Mesenchymal stem cell (in vitro differentiated cells and primary cell): ENCODE measurements around the gene ASIC2.
A peak's percentile ranks its signal among the peaks of the same experiment; 100 is the strongest.

Source experiments
- DNase-seq: peaks from one replicate; pipeline ENCODE4 v3.0.0-alpha.2; 2013
- H2AFZ ChIP-seq: one replicate; pipeline ENCODE4 v1.6.1; 2013; ENCODE audit warnings: low read depth, mild to moderate bottlenecking, control low read depth, inconsistent platforms, low read length, moderate library complexity
- H2AK5ac ChIP-seq: 2 replicates; pipeline ENCODE4 v1.6.1; 2013; ENCODE audit warnings: low read length, moderate library complexity, mild to moderate bottlenecking, inconsistent platforms; ENCODE audit not compliant: severe bottlenecking
- H2BK120ac ChIP-seq: one replicate; pipeline ENCODE4 v1.6.1; 2013; ENCODE audit warnings: low read depth, mild to moderate bottlenecking, inconsistent platforms, low read length, moderate library complexity
- H2BK12ac ChIP-seq, 2 experiments: one replicate each; pipeline ENCODE4 v1.6.1; 2013; ENCODE audit warnings: inconsistent platforms in 2 of 2, low read length in 2 of 2, mild to moderate bottlenecking in 2 of 2, moderate library complexity in 2 of 2, control low read depth in 1 of 2
- H2BK15ac ChIP-seq: one replicate; pipeline ENCODE4 v1.6.1; 2013; ENCODE audit warnings: mild to moderate bottlenecking, low read depth, inconsistent platforms; ENCODE audit not compliant: poor library complexity, severe bottlenecking
- H2BK5ac ChIP-seq: 2 replicates; pipeline ENCODE4 v1.6.1; 2013; ENCODE audit warnings: low read depth, mild to moderate bottlenecking, low read length, control low read depth, inconsistent platforms; ENCODE audit not compliant: poor library complexity, severe bottlenecking
- H3K14ac ChIP-seq, 2 experiments: one replicate each; pipeline ENCODE4 v1.6.1; 2013; ENCODE audit warnings: inconsistent platforms in 2 of 2, low read length in 2 of 2, control low read depth in 1 of 2, mild to moderate bottlenecking in 1 of 2, moderate library complexity in 1 of 2
- H3K18ac ChIP-seq, 2 experiments: one replicate each; pipeline ENCODE4 v1.6.1; 2013; ENCODE audit warnings: inconsistent platforms in 2 of 2, low read length in 2 of 2, control low read depth in 1 of 2, low read depth in 1 of 2, mild to moderate bottlenecking in 1 of 2
- H3K23ac ChIP-seq, 2 experiments: one replicate each; pipeline ENCODE4 v1.6.1; 2013; ENCODE audit warnings: inconsistent platforms in 2 of 2, low read length in 2 of 2, mild to moderate bottlenecking in 2 of 2, moderate library complexity in 2 of 2, control low read depth in 1 of 2
- H3K27ac ChIP-seq: 2 replicates; pipeline ENCODE4 v1.5.1; 2013; ENCODE audit warnings: mild to moderate bottlenecking, moderate library complexity, low read length, control low read depth, inconsistent platforms; ENCODE audit not compliant: poor library complexity, severe bottlenecking
- H3K27me3 ChIP-seq, 2 experiments: 2 replicates each; pipeline versions ENCODE4 v1.6.1 to v1.7.0; 2013; ENCODE audit warnings: low read length in 2 of 2, mild to moderate bottlenecking in 2 of 2, moderate library complexity in 2 of 2, control low read depth in 1 of 2, inconsistent platforms in 1 of 2; ENCODE audit not compliant: control insufficient read depth in 1 of 2, insufficient read depth in 1 of 2
- H3K36me3 ChIP-seq, 2 experiments: 2 replicates each; pipeline versions ENCODE4 v1.6.1 to v1.7.0; 2013; ENCODE audit warnings: low read length in 2 of 2, control low read depth in 1 of 2, inconsistent platforms in 1 of 2, low read depth in 1 of 2, mild to moderate bottlenecking in 1 of 2; ENCODE audit not compliant: insufficient read depth in 2 of 2, control insufficient read depth in 1 of 2
- H3K4ac ChIP-seq, 2 experiments: one replicate each; pipeline ENCODE4 v1.6.1; 2013; ENCODE audit warnings: inconsistent platforms in 2 of 2, low read length in 2 of 2, mild to moderate bottlenecking in 2 of 2, moderate library complexity in 2 of 2, control low read depth in 1 of 2, low read depth in 1 of 2
- H3K4me1 ChIP-seq: 2 replicates; pipeline ENCODE4 v1.6.1; 2013; ENCODE audit warnings: low read depth, low read length, control low read depth; ENCODE audit not compliant: control insufficient read depth, insufficient read depth
- H3K4me2 ChIP-seq: 2 replicates; pipeline ENCODE4 v1.6.1; 2013; ENCODE audit warnings: low read length, mild to moderate bottlenecking, inconsistent platforms; ENCODE audit not compliant: poor library complexity, severe bottlenecking
- H3K4me3 ChIP-seq, 2 experiments: 2 replicates each; pipeline versions ENCODE4 v1.5.1 to v1.7.0; 2013; ENCODE audit warnings: low read length in 2 of 2, mild to moderate bottlenecking in 2 of 2, control low read depth in 1 of 2, low read depth in 1 of 2; ENCODE audit not compliant: insufficient read depth in 1 of 2
- H3K79me1 ChIP-seq: replicated peaks from 2 replicates; pipeline ENCODE4 v1.6.1; 2013; ENCODE audit warnings: mild to moderate bottlenecking, control low read depth, low read length, inconsistent platforms; ENCODE audit not compliant: poor library complexity, severe bottlenecking
- H3K9ac ChIP-seq: 2 replicates; pipeline ENCODE4 v1.7.0; 2013; ENCODE audit warnings: mild to moderate bottlenecking, low read length, moderate library complexity
- H3K9me3 ChIP-seq: 2 replicates; pipeline ENCODE4 v1.7.0; 2013; ENCODE audit warnings: mild to moderate bottlenecking, low read length; ENCODE audit not compliant: control insufficient read depth
- H4K8ac ChIP-seq: one replicate; pipeline ENCODE4 v1.6.1; 2013; ENCODE audit warnings: inconsistent platforms, mild to moderate bottlenecking, low read length, moderate library complexity
- H4K91ac ChIP-seq: one replicate; pipeline ENCODE4 v1.6.1; 2013; ENCODE audit warnings: mild to moderate bottlenecking, low read length, inconsistent platforms
- WGBS: methylation state at CpG from one replicate; pipeline ENCODE4 v1.1.7; 2013; ENCODE audit warnings: mixed read lengths; 5-methylcytosine and 5-hydroxymethylcytosine counted together

Gene ASIC2

DNA sequence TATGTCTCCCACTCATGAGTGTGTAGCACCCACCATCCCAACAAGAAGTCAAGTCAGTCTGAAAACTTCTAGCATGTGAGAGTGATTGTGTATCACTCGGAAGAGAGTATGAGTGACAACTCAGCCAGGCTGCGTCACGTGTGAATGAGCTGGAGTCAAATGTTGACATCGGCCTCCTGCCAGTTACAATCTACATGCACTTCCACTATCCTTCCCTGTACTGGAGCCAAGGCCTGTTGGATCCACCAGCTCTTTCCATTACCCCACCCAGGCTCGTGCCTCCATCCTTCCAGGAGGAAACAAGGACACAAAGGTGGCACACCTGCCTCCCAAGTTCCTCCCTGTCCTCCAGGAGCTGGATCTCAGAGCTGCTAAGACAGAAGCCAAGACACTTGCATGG is 64.5 kb downstream of the ASIC2 start:
- Histone ChIP-seq H3K9me3 (no peaks in the 10 kb centered on the region), H3K23ac (no peak overlapping the region), H2AK5ac (no peak overlapping the region), H4K8ac (no peak overlapping the region), H3K9ac (no peak overlapping the region), H3K4me1 (no peaks in the 10 kb centered on the region), H3K4me2 (no peak overlapping the region), H3K27ac (no peak overlapping the region), H3K79me1 (no peaks in the 10 kb centered on the region), H2BK12ac (no peak overlapping the region), H3K4me3 (no peak overlapping the region), H2BK5ac (no peak overlapping the region), H2BK15ac (no peak overlapping the region), H3K14ac (peak overlapping the region in 1 of 2 experiments; percentile 44), H2AFZ (no peak overlapping the region), H3K4ac (no peak overlapping the region), H3K27me3 (peaks cover 0 to 65% of the 10 kb centered on the region in 2 experiments), H3K36me3 (no peaks in the 10 kb centered on the region), H2BK120ac (no peak overlapping the region), H3K18ac (no peak overlapping the region), H4K91ac (no peak overlapping the region)
- WGBS, result 96% methylated on average over 4 of the region's 5 CpGs
- DNase-seq, result no peak

DNA sequence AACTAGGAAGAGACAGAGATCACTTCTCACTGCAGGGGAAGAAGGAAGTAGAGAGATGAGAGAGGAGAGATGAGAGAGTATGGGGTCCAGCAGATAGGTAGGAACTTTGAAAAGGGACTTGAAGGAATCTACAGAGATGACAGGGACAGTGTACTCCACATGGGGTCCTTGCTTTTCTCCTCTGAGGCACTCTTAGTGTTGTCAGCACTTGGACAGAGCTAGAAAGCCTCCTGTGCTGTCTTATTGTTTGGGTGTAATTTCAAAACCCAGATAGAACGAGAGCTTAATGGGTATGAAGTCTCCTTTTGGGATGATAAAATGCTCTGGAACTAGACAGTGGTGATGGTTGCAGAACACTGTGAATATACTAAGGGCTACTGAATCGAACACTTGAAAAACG is 65.2 kb downstream of the ASIC2 start:
- H3K23ac ChIP-seq, result no peak overlapping the region
- no peak overlapping the region for H2BK12ac ChIP-seq
- no peak overlapping the region for H4K91ac ChIP-seq
- no peaks in the 10 kb centered on the region for H3K36me3 ChIP-seq
- no peak overlapping the region for H3K27ac ChIP-seq
- no peak overlapping the region for H3K18ac ChIP-seq
- H3K4me2 ChIP-seq, result no peak overlapping the region
- WGBS, result 90% methylated on average over 3 of the region's 3 CpGs
- H3K27me3 ChIP-seq, result peaks cover 0 to 65% of the 10 kb centered on the region in 2 experiments
- H4K8ac ChIP-seq, result no peak overlapping the region
- no peak overlapping the region for H2AFZ ChIP-seq
- no peak overlapping the region for H3K14ac ChIP-seq
- no peak overlapping the region for H2BK120ac ChIP-seq
- H3K9me3 ChIP-seq, result no peaks in the 10 kb centered on the region
- H3K4me1 ChIP-seq, result no peaks in the 10 kb centered on the region
- no peak overlapping the region for H3K4ac ChIP-seq
- H2AK5ac ChIP-seq, result no peak overlapping the region
- no peak overlapping the region for H3K4me3 ChIP-seq
- H2BK5ac ChIP-seq, result no peak overlapping the region
- no peak for DNase-seq
- H2BK15ac ChIP-seq, result no peak overlapping the region
- no peak overlapping the region for H3K9ac ChIP-seq
- H3K79me1 ChIP-seq, result no peaks in the 10 kb centered on the region

DNA sequence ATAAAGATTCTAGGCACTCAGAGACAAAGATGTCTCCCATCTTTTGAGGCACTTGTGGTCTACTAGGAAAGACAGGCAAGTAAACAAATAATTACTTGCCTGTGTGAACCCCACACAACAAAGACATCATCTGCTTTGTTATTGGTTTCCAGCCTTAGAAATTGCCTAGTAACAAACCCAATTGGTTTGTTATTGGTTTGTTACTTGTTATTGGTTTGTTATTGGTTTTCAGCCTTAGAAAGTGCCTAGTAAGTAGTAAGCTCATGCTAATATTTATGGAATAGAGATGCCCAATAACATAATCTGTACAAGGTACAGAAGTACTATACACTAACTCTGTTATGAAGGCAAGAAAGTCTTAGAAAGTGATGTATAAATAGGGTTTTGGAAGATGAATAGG is 67.1 kb downstream of the ASIC2 start:
- H2BK15ac ChIP-seq, result no peak overlapping the region
- no peak overlapping the region for H3K18ac ChIP-seq
- H4K91ac ChIP-seq, result no peak overlapping the region
- peaks cover 0 to 60% of the 10 kb centered on the region in 2 experiments for H3K27me3 ChIP-seq
- no peaks in the 10 kb centered on the region for H3K4me1 ChIP-seq
- no peaks in the 10 kb centered on the region for H3K36me3 ChIP-seq
- no peak overlapping the region for H3K9ac ChIP-seq
- H4K8ac ChIP-seq, result no peak overlapping the region
- H3K9me3 ChIP-seq, result no peaks in the 10 kb centered on the region
- H2BK5ac ChIP-seq, result no peak overlapping the region
- H3K14ac ChIP-seq, result no peak overlapping the region
- no peak overlapping the region for H2BK120ac ChIP-seq
- H3K79me1 ChIP-seq, result no peaks in the 10 kb centered on the region
- no peak overlapping the region for H2AFZ ChIP-seq
- no peak overlapping the region for H3K23ac ChIP-seq
- no peak overlapping the region for H2BK12ac ChIP-seq
- H3K4me3 ChIP-seq, result no peak overlapping the region
- no peak for DNase-seq
- no peak overlapping the region for H3K27ac ChIP-seq
- H2AK5ac ChIP-seq, result no peak overlapping the region
- H3K4me2 ChIP-seq, result no peak overlapping the region
- H3K4ac ChIP-seq, result no peak overlapping the region

DNA sequence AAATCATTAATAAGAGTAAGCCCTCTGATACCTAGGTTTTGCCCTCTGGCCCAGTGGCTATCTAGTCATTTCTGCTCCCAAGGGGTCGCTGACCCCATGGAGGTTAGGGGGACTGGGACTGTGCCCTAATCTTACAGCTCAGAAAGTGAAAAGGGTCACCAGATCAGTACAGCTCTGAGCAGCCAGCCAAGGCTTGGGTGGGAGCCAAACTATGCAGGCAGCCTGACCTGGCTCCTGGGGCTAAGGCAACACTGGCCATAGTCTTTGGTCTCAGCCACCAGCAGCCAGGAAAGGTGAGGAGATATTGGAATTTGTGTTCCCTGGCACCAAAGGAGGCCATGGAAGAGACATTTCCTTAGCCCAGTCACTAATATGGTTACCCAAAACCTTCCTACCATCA is 67.6 kb downstream of the ASIC2 start:
- Histone ChIP-seq H2AFZ (no peak overlapping the region), H2AK5ac (no peak overlapping the region), H3K9ac (no peak overlapping the region), H4K8ac (no peak overlapping the region), H3K27ac (no peak overlapping the region), H3K14ac (no peak overlapping the region), H3K27me3 (peaks cover 0 to 58% of the 10 kb centered on the region in 2 experiments), H3K4ac (no peak overlapping the region), H3K4me3 (no peak overlapping the region), H3K4me1 (no peaks in the 10 kb centered on the region), H3K9me3 (no peaks in the 10 kb centered on the region), H2BK12ac (no peak overlapping the region), H3K18ac (no peak overlapping the region), H2BK120ac (no peak overlapping the region), H4K91ac (no peak overlapping the region), H3K4me2 (no peak overlapping the region), H3K79me1 (no peaks in the 10 kb centered on the region), H3K36me3 (no peaks in the 10 kb centered on the region), H2BK15ac (no peak overlapping the region), H3K23ac (no peak overlapping the region), H2BK5ac (no peak overlapping the region)
- DNase-seq, result no peak
- WGBS, result 78% methylated on average over 1 of the region's 1 CpG
